Measurements from ENCODE around the gene MYL4. TPM values are rescaled to one million over a fixed set of nuclear protein-coding genes. Genes with fewer than 3 reads are reported as not detected.

MYL4 gene
- total RNA-seq, 4 donors from 2014 or later, result 1.5 TPM; not detected in 3

Small RNAs within 50 kb of the gene (small RNA-seq; reads per million reads assigned to genes)
- gene RNU7-186P, result not detected

Other genes starting within 250 kb of the MYL4 start
- under 1 TPM in 1 of 4 donors, not detected in 3; 0.59 TPM for gene RPRML, start 230.1 kb upstream of the MYL4 start, total RNA-seq
- 10 to 100 TPM; 38.7 to 87.6 (median 64.5) TPM for gene CDC27, start 20.1 kb upstream of the MYL4 start, total RNA-seq
- gene ITGB3, start 44.5 kb downstream of the MYL4 start, total RNA-seq, result 10 to 100 TPM; 17.5 to 26.7 (median 22.1) TPM
- gene EFCAB13, start 114.6 kb downstream of the MYL4 start, total RNA-seq, result 10 to 100 TPM in 2 of 4 donors, 1 to 10 TPM in 2; 6.5 to 15.1 (median 10.2) TPM